ENCODE measurements around the gene APAF1. TPM values are rescaled to one million over a fixed set of nuclear protein-coding genes. Genes with fewer than 3 reads are reported as not detected.

APAF1 gene
- total RNA-seq, 1 donor from 2014 or later, result 49.2 TPM

DNA sequence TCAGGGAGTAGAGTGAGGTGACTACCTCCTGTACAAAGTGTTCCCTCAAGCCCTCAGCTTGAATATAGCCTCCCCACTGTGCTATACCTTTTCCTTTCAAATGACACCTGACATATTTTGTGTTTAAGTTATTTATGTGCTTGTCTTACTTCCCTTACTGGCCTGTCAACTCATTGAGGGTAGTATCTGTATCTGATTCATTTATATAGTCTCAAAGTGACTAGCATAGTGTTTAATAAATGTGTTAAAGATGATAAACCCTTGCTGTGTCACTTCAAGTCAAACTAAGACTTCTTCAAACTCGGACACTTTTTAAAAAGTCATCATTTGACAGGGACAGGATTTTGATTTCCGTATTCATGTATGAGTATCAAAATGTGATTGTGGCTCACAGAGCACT lies 52.1 kb downstream of the APAF1 start:
- Histone ChIP-seq H3K9me3 (ENCODE audit: insufficient read depth, low read depth, low read length) (no peaks in the 10 kb centered on the region), H3K9ac (ENCODE audit: low read length) (no peak overlapping the region), H3K79me2 (ENCODE audit: insufficient read depth, low read length) (no peaks in the 10 kb centered on the region), H3K27ac (ENCODE audit: low read depth, low read length) (no peak overlapping the region), H3K4me1 (ENCODE audit: insufficient read depth, low read length) (no peaks in the 10 kb centered on the region), H3K4me3 (ENCODE audit: insufficient read depth, low read depth, low read length) (no peak overlapping the region), H3K4me2 (ENCODE audit: low read length) (no peak overlapping the region), H4K20me1 (ENCODE audit: insufficient read depth, low read length) (peaks cover 15% of the 10 kb centered on the region), H3K36me3 (ENCODE audit: insufficient read depth, low read length) (peaks cover 4% of the 10 kb centered on the region), H2AFZ (ENCODE audit: low read depth, low read length) (no peak overlapping the region), H3K27me3 (ENCODE audit: insufficient read depth, low read length) (no peaks in the 10 kb centered on the region)
- Mint-ChIP-seq H3K27ac (ENCODE audit: unreplicated experiment) (no peak overlapping the region), H3K4me3 (ENCODE audit: unreplicated experiment) (no peak overlapping the region), H3K9me3 (ENCODE audit: unreplicated experiment) (no peaks in the 10 kb centered on the region), H3K36me3 (ENCODE audit: low read depth, unreplicated experiment) (peaks cover 13% of the 10 kb centered on the region), H3K4me1 (ENCODE audit: low read depth, unreplicated experiment) (peaks cover 8% of the 10 kb centered on the region), H3K27me3 (ENCODE audit: low read depth, unreplicated experiment) (no peaks in the 10 kb centered on the region)
- FAIRE-seq (no peak), DNase-seq (ENCODE audit: low read depth) (no peak)
- no peak for TF ChIP-seq EZH2 (IDR thresholded peaks at IDR 0.05; ENCODE audit: insufficient read depth, low read length)
- TF ChIP-seq CTCF (IDR thresholded peaks at IDR 0.05; ENCODE audit: insufficient read depth, low read depth, low read length), result no peak

- peaks cover 9% of the 10 kb centered on the region for H3K36me3 Mint-ChIP-seq (ENCODE audit: low read depth, unreplicated experiment)
- no peaks in the 10 kb centered on the region for H3K27me3 Mint-ChIP-seq (ENCODE audit: low read depth, unreplicated experiment)
- peak overlapping the region; percentile 13 for H3K9ac ChIP-seq (ENCODE audit: low read length)
- H3K27ac Mint-ChIP-seq (ENCODE audit: unreplicated experiment), result no peak overlapping the region
- no peak overlapping the region for H3K27ac ChIP-seq (ENCODE audit: low read depth, low read length)
- no peaks in the 10 kb centered on the region for H3K4me1 ChIP-seq (ENCODE audit: insufficient read depth, low read length)
- H3K36me3 ChIP-seq (ENCODE audit: insufficient read depth, low read length), result peaks cover 5% of the 10 kb centered on the region
- no peak overlapping the region for H3K4me3 Mint-ChIP-seq (ENCODE audit: unreplicated experiment)
- H3K9me3 ChIP-seq (ENCODE audit: insufficient read depth, low read depth, low read length), result no peaks in the 10 kb centered on the region
- H3K27me3 ChIP-seq (ENCODE audit: insufficient read depth, low read length), result no peaks in the 10 kb centered on the region
- TF ChIP-seq EZH2 (IDR thresholded peaks at IDR 0.05; ENCODE audit: insufficient read depth, low read length), result no peak
- TF ChIP-seq CTCF (IDR thresholded peaks at IDR 0.05; ENCODE audit: insufficient read depth, low read depth, low read length), result peak; percentile 72
- DNase-seq (ENCODE audit: low read depth) (peak; percentile 40), FAIRE-seq (peak; percentile 37)
- H3K4me2 ChIP-seq (ENCODE audit: low read length), result no peak overlapping the region
- H3K4me3 ChIP-seq (ENCODE audit: insufficient read depth, low read depth, low read length), result no peak overlapping the region
- peaks cover 9% of the 10 kb centered on the region for H4K20me1 ChIP-seq (ENCODE audit: insufficient read depth, low read length)
- no peak overlapping the region for H2AFZ ChIP-seq (ENCODE audit: low read depth, low read length)
- no peaks in the 10 kb centered on the region for H3K9me3 Mint-ChIP-seq (ENCODE audit: unreplicated experiment)
- no peaks in the 10 kb centered on the region for H3K79me2 ChIP-seq (ENCODE audit: insufficient read depth, low read length)
- H3K4me1 Mint-ChIP-seq (ENCODE audit: low read depth, unreplicated experiment), result peaks cover 8% of the 10 kb centered on the region
These were observed 53.7 kb downstream of the APAF1 start for GRCh38 chr12:98698603-98699463.

GRCh38 chr12:98699586-98699985 lies 54.5 kb downstream of the APAF1 start:
- Histone ChIP-seq H3K9ac (ENCODE audit: low read length) (no peak overlapping the region), H3K9me3 (ENCODE audit: insufficient read depth, low read depth, low read length) (no peaks in the 10 kb centered on the region), H3K4me2 (ENCODE audit: low read length) (no peak overlapping the region), H3K36me3 (ENCODE audit: insufficient read depth, low read length) (peaks cover 9% of the 10 kb centered on the region), H4K20me1 (ENCODE audit: insufficient read depth, low read length) (peaks cover 9% of the 10 kb centered on the region), H3K27ac (ENCODE audit: low read depth, low read length) (no peak overlapping the region), H2AFZ (ENCODE audit: low read depth, low read length) (no peak overlapping the region), H3K4me3 (ENCODE audit: insufficient read depth, low read depth, low read length) (no peak overlapping the region), H3K27me3 (ENCODE audit: insufficient read depth, low read length) (no peaks in the 10 kb centered on the region), H3K4me1 (ENCODE audit: insufficient read depth, low read length) (no peaks in the 10 kb centered on the region), H3K79me2 (ENCODE audit: insufficient read depth, low read length) (no peaks in the 10 kb centered on the region)
- peaks cover 8% of the 10 kb centered on the region for H3K4me1 Mint-ChIP-seq (ENCODE audit: low read depth, unreplicated experiment)
- DNase-seq (ENCODE audit: low read depth), result peak; percentile 44
- no peaks in the 10 kb centered on the region for H3K9me3 Mint-ChIP-seq (ENCODE audit: unreplicated experiment)
- no peak overlapping the region for H3K4me3 Mint-ChIP-seq (ENCODE audit: unreplicated experiment)
- H3K27me3 Mint-ChIP-seq (ENCODE audit: low read depth, unreplicated experiment), result no peaks in the 10 kb centered on the region
- FAIRE-seq, result no peak
- no peak overlapping the region for H3K27ac Mint-ChIP-seq (ENCODE audit: unreplicated experiment)
- no peak for TF ChIP-seq CTCF (IDR thresholded peaks at IDR 0.05; ENCODE audit: insufficient read depth, low read depth, low read length)
- no peak for TF ChIP-seq EZH2 (IDR thresholded peaks at IDR 0.05; ENCODE audit: insufficient read depth, low read length)
- peaks cover 9% of the 10 kb centered on the region for H3K36me3 Mint-ChIP-seq (ENCODE audit: low read depth, unreplicated experiment)

Data from astrocyte (in vitro differentiated cells and primary cell).